Testis (tissue), 2 donors: ENCODE measurements around the gene GNB1L.

Experiments
- POLR2A ChIP-seq: fragments of 450-650 bp; IDR thresholded peaks from one replicate; pipeline ENCODE4 v1.6.1; 2017; ENCODE audit warnings: antibody characterized with exemption, mild to moderate bottlenecking, moderate library complexity
- TF ChIP-seq, protein P1 (sequence below), 3 experiments: fragments of 450-650 bp in 2 of 3; fragments of 200-600 bp in 1 of 3; sonication (generic) in 1 of 3; IDR thresholded peaks; one replicate each; pipeline ENCODE4 v1.5.1; 2016 to 2019; ENCODE audit warnings: antibody characterized with exemption in 3 of 3, mild to moderate bottlenecking in 2 of 3, moderate library complexity in 1 of 3

DNA sequence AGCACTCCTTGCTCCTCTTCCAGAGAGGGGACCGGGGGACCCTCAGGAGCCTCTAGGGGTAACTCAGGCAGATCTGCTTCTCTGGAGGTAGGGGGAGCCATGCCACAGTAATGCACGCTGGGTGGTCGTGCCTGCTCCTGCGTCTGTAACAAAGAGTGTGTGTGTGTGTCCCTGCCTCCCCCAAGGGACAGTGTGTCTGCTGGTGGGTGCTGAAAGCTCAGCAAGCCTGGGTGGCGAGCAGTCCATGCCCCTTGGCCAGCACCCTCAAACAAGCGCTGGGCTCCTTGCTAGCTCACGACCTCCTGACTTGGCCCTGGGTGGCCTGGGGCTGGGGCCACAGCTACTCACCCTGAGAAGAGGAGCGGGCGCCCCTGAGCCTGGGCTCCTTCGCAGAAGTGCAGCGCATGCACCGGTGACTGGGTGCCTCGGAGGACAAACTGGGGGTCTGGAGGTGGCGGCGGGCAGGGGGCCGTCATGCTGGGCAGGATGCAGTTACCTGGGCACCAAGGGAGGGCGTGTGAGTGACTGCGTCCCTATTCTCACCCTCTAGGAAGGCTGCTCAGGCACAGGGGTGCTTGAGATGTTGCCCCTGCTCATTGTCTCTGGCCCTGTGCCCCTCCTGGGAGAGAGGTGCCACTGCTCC is 33.7 kb downstream of the GNB1L start:
- TF ChIP-seq, protein P1, sequence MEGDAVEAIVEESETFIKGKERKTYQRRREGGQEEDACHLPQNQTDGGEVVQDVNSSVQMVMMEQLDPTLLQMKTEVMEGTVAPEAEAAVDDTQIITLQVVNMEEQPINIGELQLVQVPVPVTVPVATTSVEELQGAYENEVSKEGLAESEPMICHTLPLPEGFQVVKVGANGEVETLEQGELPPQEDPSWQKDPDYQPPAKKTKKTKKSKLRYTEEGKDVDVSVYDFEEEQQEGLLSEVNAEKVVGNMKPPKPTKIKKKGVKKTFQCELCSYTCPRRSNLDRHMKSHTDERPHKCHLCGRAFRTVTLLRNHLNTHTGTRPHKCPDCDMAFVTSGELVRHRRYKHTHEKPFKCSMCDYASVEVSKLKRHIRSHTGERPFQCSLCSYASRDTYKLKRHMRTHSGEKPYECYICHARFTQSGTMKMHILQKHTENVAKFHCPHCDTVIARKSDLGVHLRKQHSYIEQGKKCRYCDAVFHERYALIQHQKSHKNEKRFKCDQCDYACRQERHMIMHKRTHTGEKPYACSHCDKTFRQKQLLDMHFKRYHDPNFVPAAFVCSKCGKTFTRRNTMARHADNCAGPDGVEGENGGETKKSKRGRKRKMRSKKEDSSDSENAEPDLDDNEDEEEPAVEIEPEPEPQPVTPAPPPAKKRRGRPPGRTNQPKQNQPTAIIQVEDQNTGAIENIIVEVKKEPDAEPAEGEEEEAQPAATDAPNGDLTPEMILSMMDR (IDR thresholded peaks at IDR 0.05): no peak
- no peak for TF ChIP-seq POLR2A
